Urinary bladder (tissue), 4 donors: ENCODE results near the gene UCP2. TPM values are rescaled to one million over a fixed set of nuclear protein-coding genes. Genes with fewer than 3 reads are reported as not detected.
"Not testable (repeated sequence)": the region's sequence is repeated elsewhere in the genome, so short reads cannot be mapped to it uniquely, and the experiment has no call there.

ENCODE experiments used
- DNase-seq: peaks from one replicate; pipeline ENCODE4 v3.0.0-alpha.2; 2015; ENCODE audit errors: extremely low spot score
- H3K27ac ChIP-seq: one replicate; pipeline ENCODE4 v1.5.1; 2013; ENCODE audit warnings: low read depth, mild to moderate bottlenecking, moderate library complexity
- H3K36me3 ChIP-seq: one replicate; pipeline ENCODE4 v1.6.1; 2013; ENCODE audit warnings: mild to moderate bottlenecking, moderate library complexity; ENCODE audit not compliant: insufficient read depth
- H3K4me1 ChIP-seq: one replicate; pipeline ENCODE4 v1.6.1; 2013; ENCODE audit warnings: mild to moderate bottlenecking, moderate library complexity; ENCODE audit not compliant: insufficient read depth
- H3K4me3 ChIP-seq: one replicate; pipeline ENCODE4 v1.5.1; 2013; ENCODE audit warnings: low read depth, low read length
- WGBS: extraction: QIAGEN DNeasy Blood & Tissue Kit; methylation state at CpG from one replicate; pipeline ENCODE4 v1.1.7; 2013; 5-methylcytosine and 5-hydroxymethylcytosine counted together
- polyA plus RNA-seq: library from polyadenylated mRNA; stranded (reverse); fragments of 200-250 nt; gene quantifications from one replicate; pipeline ENCODE4 v1.2.3, GENCODE V29; 2013
- total RNA-seq: library from RNA; depleted of rRNA; stranded (reverse); fragments of >200 nt; gene quantifications from one replicate; pipeline ENCODE4 v1.2.3, GENCODE V29; 2014
- donor health status: healthy with polysubstance abuse.
- donor health status: healthy.

Gene UCP2
- total and polyA plus RNA-seq, 2 donors: 16.2 to 29.6 TPM

GRCh38 chr11:73995247-73995646, 12.6 kb upstream of the UCP2 start:
- no peak overlapping the region for H3K4me3 ChIP-seq
- H3K27ac ChIP-seq: peak overlapping the region; percentile 18
- H3K36me3 ChIP-seq: no peaks in the 10 kb centered on the region
- WGBS: 79% methylated on average over 2 of the region's 2 CpGs
- DNase-seq: no peak
- H3K4me1 ChIP-seq: no peaks in the 10 kb centered on the region

DNA sequence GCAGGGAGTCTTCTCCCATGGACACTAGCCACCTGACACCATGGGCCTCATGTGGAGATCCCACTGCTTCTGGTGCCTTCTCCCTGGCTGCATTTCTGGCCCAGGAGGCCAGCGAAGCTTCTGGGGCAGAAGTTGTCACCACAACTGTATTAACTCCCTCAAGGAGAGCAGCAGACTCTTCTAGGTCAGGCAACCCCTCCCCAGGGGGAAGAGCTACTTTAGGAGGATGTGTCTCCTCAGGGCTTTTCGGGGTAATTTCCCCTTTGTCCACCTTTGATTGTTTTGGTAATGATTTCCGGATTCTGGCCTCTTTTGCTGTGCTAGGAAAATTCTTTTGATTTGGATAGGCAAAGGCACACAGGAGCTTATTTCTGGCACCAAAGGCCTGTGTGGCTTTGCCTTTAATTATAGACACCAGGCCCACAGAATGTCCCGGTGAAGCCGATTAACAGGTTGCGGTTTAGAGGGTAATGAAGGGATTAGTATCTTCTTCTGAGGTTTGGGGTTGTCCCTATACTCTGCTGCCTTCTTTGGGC, 8.9 kb upstream of the UCP2 start:
- H3K27ac ChIP-seq: no peak overlapping the region
- H3K4me3 ChIP-seq: no peak overlapping the region
- 82% methylated on average over 6 of the region's 6 CpGs for WGBS
- H3K36me3 ChIP-seq: no peaks in the 10 kb centered on the region
- no peak for DNase-seq
- H3K4me1 ChIP-seq: no peaks in the 10 kb centered on the region

GRCh38 chr11:73990730-73991129, 8.1 kb upstream of the UCP2 start:
- Histone ChIP-seq H3K4me3 (no peak overlapping the region), H3K4me1 (no peaks in the 10 kb centered on the region), H3K27ac (no peak overlapping the region), H3K36me3 (no peaks in the 10 kb centered on the region)
- WGBS: 73% methylated on average over 2 of the region's 2 CpGs
- no peak for DNase-seq

DNA sequence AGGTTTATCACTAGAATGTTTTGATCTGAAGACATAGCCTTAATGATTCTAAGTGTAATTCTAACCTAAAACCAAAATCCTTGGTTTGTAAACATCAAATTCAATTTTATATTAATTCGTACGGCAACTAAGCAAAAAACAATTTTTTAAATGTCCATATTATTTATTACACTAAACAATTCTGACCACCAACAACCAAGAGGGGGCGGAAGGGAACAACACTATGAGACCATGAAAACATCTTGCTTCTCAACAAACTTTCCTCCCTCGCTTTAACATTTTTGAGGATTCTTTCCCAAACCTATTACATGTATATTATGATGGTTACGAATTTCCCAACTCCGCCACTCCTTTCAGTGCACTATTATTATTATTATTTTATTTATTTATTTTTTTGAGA, 6.5 kb upstream of the UCP2 start:
- WGBS: 94% methylated on average over 6 of the region's 6 CpGs
- Histone ChIP-seq H3K4me3 (no peak overlapping the region), H3K4me1 (no peaks in the 10 kb centered on the region), H3K27ac (no peak overlapping the region), H3K36me3 (no peaks in the 10 kb centered on the region)
- DNase-seq: no peak

DNA sequence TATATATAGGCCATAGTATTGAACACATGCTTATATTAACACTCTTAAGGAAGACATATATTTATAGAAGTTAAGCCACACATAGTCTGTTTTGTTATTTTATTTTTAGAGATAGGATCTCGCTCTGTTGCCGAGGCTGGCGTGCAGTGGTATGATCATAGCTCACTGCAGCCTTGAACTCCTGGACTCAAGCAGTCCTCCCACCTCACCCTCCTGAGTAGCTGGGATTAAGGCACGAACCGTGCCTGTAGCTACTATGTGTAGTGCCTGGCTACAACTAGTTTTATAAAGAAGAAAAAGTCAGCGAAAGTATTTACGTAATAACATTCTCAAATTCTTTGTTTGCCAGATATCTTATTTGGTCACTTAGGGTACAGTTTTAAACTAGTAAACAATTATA, 5.6 kb upstream of the UCP2 start:
- WGBS: 80% methylated on average over 7 of the region's 7 CpGs
- Histone ChIP-seq H3K4me1 (no peaks in the 10 kb centered on the region), H3K27ac (no peak overlapping the region), H3K36me3 (no peaks in the 10 kb centered on the region), H3K4me3 (no peak overlapping the region)
- no peak for DNase-seq

DNA sequence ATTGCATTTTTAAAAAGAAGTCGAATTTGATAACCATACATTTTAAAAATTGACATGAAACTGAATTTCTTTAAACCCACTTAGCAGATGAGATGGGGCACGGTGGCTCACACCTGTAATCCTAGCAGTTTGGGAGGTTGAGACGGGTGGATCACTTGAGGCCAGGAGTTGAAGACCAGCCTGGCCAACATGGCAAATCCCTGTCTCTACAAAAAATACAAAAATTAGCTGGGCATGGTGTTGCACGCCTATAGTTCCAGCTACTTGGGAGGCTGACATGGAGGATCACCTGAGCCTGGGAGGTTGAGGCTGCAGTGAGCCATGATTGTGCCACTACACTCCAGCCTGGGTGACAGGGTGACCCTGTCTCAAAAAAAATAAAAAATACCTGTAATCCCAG, 3.0 kb upstream of the UCP2 start:
- H3K4me1 ChIP-seq, H3K36me3 ChIP-seq, H3K4me3 ChIP-seq, DNase-seq, H3K27ac ChIP-seq: not testable (repeated sequence)
- WGBS: 92% methylated on average over 4 of the region's 4 CpGs

GRCh38 chr11:73983741-73984538, 1.3 kb upstream of the UCP2 start:
- DNase-seq: no peak
- 57% methylated on average over 18 of the region's 18 CpGs for WGBS
- Histone ChIP-seq H3K4me3 (peak overlapping the region; percentile 57), H3K4me1 (no peaks in the 10 kb centered on the region), H3K27ac (peak overlapping the region; percentile 86), H3K36me3 (no peaks in the 10 kb centered on the region)

- Histone ChIP-seq H3K4me3 (peak overlapping the region; percentile 57), H3K36me3 (no peaks in the 10 kb centered on the region), H3K4me1 (no peaks in the 10 kb centered on the region), H3K27ac (peak overlapping the region; percentile 86)
- peak; percentile 82 for DNase-seq
- WGBS: under 1% methylated on average over 56 of the region's 56 CpGs
Observed at GRCh38 chr11:73982990-73983740, 522 bp upstream of the UCP2 start.

DNA sequence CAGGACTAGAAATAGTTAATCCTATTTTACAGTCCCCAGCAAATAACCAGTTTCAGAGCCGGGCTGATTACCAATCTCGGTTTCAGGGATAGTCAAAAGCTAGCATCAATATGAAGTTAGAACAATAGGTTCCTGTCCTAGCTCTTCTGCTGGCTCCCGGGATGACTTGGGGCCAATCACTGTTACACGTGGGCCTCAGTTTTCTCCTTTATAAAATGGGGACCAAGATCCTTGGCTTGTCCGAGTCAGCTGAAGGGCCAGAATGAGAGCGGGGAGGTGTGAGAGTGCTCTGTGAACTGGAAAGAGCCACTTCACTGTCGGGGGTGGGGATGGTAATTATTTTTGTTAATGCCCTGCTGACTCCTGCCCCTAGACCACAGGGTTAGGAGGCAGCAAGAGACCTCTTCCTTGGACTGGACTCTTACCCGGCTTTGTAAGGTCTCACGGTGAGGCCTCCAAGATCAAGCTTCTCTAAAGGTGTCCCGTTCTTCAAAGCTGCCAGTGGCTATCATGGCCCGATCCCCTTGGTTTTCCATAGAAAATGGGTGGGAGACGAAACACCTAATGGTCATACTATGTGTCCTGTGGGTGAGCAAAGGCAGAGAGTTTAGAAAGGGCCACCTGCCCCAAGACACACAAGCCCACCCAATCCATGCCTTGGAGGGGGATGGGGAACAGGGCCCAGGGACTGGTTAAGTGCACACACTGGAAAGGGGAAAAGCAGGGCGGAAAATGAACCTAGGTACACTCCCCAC, 1.4 kb downstream of the UCP2 start:
- H3K27ac ChIP-seq: no peak overlapping the region
- no peak for DNase-seq
- H3K4me3 ChIP-seq: peak overlapping the region; percentile 57
- no peaks in the 10 kb centered on the region for H3K36me3 ChIP-seq
- no peaks in the 10 kb centered on the region for H3K4me1 ChIP-seq
- 87% methylated on average over 13 of the region's 13 CpGs for WGBS

DNA sequence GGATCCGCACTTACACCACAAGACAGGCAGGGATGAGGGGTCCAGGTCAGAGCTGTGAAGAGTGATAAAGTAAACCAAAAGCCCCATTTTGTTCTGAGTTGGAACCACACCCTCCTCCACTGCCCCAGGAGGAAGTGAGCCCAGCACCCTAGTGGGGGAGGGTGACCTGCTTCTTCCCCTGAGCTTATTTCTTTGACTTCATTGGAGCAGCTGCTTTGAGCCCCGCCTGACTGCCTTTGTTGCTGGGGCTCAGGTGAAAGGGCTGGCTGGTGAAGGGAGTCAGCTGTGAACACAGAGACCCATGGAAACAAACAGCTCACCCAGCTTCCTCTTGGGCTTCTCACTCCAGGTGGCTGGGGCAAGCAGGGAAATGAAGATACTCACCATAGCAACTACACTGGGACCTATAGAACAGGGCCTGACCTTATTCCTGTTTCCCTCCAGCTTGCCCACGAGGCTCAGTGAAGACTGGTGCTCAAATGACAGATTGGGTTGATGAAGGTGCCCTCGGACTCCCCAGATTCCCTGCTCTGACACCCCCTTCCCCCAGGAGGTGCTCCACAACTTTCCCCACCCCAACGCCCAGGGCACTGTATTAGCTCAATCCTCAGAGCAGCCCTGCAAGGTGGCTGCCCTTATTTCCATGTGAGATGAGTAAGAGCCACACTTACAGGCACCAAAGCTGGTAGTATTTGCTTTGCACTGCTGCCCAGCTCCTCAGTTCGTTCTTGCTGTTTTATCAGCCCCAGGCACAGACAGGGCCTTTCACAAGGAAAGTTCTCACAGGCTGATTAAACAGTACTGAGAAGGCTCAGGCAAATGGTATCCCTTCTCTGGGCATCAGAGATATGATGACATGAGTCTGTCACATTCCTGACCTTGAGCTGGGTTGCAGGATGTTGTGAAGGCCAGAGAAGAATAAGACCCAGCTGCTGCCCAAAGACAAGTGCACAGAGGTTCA, 2.4 kb downstream of the UCP2 start:
- Histone ChIP-seq H3K4me1 (no peaks in the 10 kb centered on the region), H3K27ac (no peak overlapping the region), H3K36me3 (no peaks in the 10 kb centered on the region), H3K4me3 (no peak overlapping the region)
- peak; percentile 32 for DNase-seq
- 75% methylated on average over 6 of the region's 6 CpGs for WGBS

DNA sequence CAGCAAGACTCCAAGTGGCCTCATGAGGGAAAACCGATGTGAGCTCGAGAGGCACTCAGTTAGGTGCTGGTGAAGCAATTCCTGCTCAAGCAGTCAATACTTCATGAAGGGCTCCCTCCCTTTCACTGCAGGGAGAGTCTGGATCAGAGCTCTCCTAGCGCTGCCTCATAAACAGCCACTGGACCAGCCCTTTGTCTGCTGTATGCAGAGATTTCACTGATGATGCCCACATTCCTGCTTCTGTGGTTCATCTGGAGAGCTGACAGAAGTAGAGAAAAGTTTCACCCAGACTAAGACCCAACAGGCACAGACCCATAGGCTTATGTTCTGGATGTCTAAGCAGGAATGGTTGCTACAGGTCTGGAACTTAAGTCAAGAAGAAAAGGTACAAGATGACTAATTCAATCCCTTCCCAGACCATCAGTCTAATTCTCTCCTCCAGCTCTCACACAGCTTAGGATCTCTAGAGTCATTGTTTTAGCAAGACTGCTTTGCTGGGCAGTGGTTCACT, 4.0 kb downstream of the UCP2 start:
- 94% methylated on average over 3 of the region's 3 CpGs for WGBS
- no peak for DNase-seq
- H3K27ac ChIP-seq: no peak overlapping the region
- H3K36me3 ChIP-seq: no peaks in the 10 kb centered on the region
- H3K4me1 ChIP-seq: no peaks in the 10 kb centered on the region
- no peak overlapping the region for H3K4me3 ChIP-seq

- no peak for DNase-seq
- Histone ChIP-seq H3K36me3 (no peaks in the 10 kb centered on the region), H3K4me1 (no peaks in the 10 kb centered on the region), H3K27ac (no peak overlapping the region), H3K4me3 (no peak overlapping the region)
- 96% methylated on average over 18 of the region's 18 CpGs for WGBS
Observed at GRCh38 chr11:73977856-73978519, 4.7 kb downstream of the UCP2 start.
